H1 (cell line): ENCODE data around the gene PRR33.

Source experiments
- EP300 ChIP-seq, 2 experiments: IDR thresholded peaks; 1 replicate in 1 of 2; 2 replicates in 1 of 2; pipeline ENCODE4 v1.6.1; 2011 to 2012; ENCODE audit warnings: low read depth in 2 of 2, low read length in 2 of 2, mild to moderate bottlenecking in 2 of 2, borderline replicate concordance in 1 of 2, inconsistent platforms in 1 of 2, moderate library complexity in 1 of 2
- EZH2 ChIP-seq: fragments of 200-600 bp; sonication (generic); IDR thresholded peaks from 2 replicates; pipeline ENCODE4 v1.7.1; 2012; ENCODE audit warnings: low read depth, mild to moderate bottlenecking, moderate library complexity, low read length, inconsistent platforms; ENCODE audit not compliant: severe bottlenecking
- GABPA ChIP-seq: IDR thresholded peaks from 2 replicates; pipeline ENCODE4 v1.6.1; 2011; ENCODE audit warnings: mild to moderate bottlenecking, low read length, moderate library complexity, borderline replicate concordance; ENCODE audit not compliant: insufficient read depth
- POLR2A ChIP-seq, 2 experiments: IDR thresholded peaks; 1 replicate in 1 of 2; 2 replicates in 1 of 2; pipeline ENCODE4 v1.6.1; 2011; ENCODE audit warnings: low read depth in 2 of 2, low read length in 2 of 2, mild to moderate bottlenecking in 2 of 2; ENCODE audit errors: control extremely low read depth in 1 of 2
- RAD21 ChIP-seq, 2 experiments: IDR thresholded peaks in 1 of 2; conservative IDR thresholded peaks in 1 of 2; 2 replicates each; pipeline ENCODE4 v1.6.1; 2011; ENCODE audit warnings: low read depth in 2 of 2, low read length in 2 of 2, improper control_type of control experiment in 1 of 2, inconsistent platforms in 1 of 2, mild to moderate bottlenecking in 1 of 2, moderate library complexity in 1 of 2
- TAF1 ChIP-seq: IDR thresholded peaks from 2 replicates; pipeline ENCODE4 v1.6.1; 2011; ENCODE audit warnings: mild to moderate bottlenecking, low read depth, low read length
- TCF12 ChIP-seq: IDR thresholded peaks from 2 replicates; pipeline ENCODE4 v1.6.1; 2011; ENCODE audit warnings: low read depth, mild to moderate bottlenecking, low read length
- YY1 ChIP-seq: IDR thresholded peaks from 2 replicates; pipeline ENCODE4 v1.6.1; 2011; ENCODE audit warnings: low read depth, mild to moderate bottlenecking, low read length
- TF ChIP-seq, protein P1 (sequence below), 3 experiments: IDR thresholded peaks; 1 replicate in 2 of 3; 2 replicates in 1 of 3; pipeline versions ENCODE4 v1.5.1 to v1.6.1; 2011; ENCODE audit warnings: low read length in 3 of 3, mild to moderate bottlenecking in 3 of 3, inconsistent platforms in 2 of 3, low read depth in 1 of 3, moderate library complexity in 1 of 3; ENCODE audit not compliant: insufficient read depth in 1 of 3; ENCODE audit errors: control extremely low read depth in 1 of 3
- TF ChIP-seq, protein P2 (sequence below): IDR thresholded peaks from 2 replicates; pipeline ENCODE4 v1.6.1; 2012; ENCODE audit warnings: inconsistent platforms
- TF ChIP-seq, protein P3 (sequence below): IDR thresholded peaks from 2 replicates; pipeline ENCODE4 v1.6.1; 2011; ENCODE audit warnings: low read depth, mild to moderate bottlenecking, low read length; ENCODE audit not compliant: insufficient read depth
- TF ChIP-seq, protein P4 (sequence below): fragments of 300-600 bp; sonication (generic); IDR thresholded peaks from 2 replicates; pipeline ENCODE4 v1.7.1; 2012; ENCODE audit warnings: low read length, moderate library complexity, mild to moderate bottlenecking, inconsistent platforms; ENCODE audit not compliant: insufficient replicate concordance

- TF ChIP-seq, protein P1, sequence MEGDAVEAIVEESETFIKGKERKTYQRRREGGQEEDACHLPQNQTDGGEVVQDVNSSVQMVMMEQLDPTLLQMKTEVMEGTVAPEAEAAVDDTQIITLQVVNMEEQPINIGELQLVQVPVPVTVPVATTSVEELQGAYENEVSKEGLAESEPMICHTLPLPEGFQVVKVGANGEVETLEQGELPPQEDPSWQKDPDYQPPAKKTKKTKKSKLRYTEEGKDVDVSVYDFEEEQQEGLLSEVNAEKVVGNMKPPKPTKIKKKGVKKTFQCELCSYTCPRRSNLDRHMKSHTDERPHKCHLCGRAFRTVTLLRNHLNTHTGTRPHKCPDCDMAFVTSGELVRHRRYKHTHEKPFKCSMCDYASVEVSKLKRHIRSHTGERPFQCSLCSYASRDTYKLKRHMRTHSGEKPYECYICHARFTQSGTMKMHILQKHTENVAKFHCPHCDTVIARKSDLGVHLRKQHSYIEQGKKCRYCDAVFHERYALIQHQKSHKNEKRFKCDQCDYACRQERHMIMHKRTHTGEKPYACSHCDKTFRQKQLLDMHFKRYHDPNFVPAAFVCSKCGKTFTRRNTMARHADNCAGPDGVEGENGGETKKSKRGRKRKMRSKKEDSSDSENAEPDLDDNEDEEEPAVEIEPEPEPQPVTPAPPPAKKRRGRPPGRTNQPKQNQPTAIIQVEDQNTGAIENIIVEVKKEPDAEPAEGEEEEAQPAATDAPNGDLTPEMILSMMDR (IDR thresholded peaks at IDR 0.05; ENCODE audit: control extremely low read depth in 1 of 3, insufficient read depth in 1 of 3, low read depth in 1 of 3, low read length in 3 of 3) = no peak
- TF ChIP-seq YY1 = no peak
- TF ChIP-seq EP300 (IDR thresholded peaks at IDR 0.05; ENCODE audit: borderline replicate concordance in 1 of 2, low read depth in 2 of 2, low read length in 2 of 2) = no peak
- TF ChIP-seq, protein P2, sequence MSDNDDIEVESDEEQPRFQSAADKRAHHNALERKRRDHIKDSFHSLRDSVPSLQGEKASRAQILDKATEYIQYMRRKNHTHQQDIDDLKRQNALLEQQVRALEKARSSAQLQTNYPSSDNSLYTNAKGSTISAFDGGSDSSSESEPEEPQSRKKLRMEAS = no peak
- TF ChIP-seq, protein P3, sequence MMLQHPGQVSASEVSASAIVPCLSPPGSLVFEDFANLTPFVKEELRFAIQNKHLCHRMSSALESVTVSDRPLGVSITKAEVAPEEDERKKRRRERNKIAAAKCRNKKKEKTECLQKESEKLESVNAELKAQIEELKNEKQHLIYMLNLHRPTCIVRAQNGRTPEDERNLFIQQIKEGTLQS = no peak
- no peak for TF ChIP-seq EZH2
- TF ChIP-seq GABPA = no peak
- no peak for TF ChIP-seq POLR2A (IDR thresholded peaks at IDR 0.05; ENCODE audit: control extremely low read depth in 1 of 2, low read depth in 2 of 2, low read length in 2 of 2)
- no peak for TF ChIP-seq TAF1
- TF ChIP-seq TCF12 = no peak
- TF ChIP-seq, protein P4, sequence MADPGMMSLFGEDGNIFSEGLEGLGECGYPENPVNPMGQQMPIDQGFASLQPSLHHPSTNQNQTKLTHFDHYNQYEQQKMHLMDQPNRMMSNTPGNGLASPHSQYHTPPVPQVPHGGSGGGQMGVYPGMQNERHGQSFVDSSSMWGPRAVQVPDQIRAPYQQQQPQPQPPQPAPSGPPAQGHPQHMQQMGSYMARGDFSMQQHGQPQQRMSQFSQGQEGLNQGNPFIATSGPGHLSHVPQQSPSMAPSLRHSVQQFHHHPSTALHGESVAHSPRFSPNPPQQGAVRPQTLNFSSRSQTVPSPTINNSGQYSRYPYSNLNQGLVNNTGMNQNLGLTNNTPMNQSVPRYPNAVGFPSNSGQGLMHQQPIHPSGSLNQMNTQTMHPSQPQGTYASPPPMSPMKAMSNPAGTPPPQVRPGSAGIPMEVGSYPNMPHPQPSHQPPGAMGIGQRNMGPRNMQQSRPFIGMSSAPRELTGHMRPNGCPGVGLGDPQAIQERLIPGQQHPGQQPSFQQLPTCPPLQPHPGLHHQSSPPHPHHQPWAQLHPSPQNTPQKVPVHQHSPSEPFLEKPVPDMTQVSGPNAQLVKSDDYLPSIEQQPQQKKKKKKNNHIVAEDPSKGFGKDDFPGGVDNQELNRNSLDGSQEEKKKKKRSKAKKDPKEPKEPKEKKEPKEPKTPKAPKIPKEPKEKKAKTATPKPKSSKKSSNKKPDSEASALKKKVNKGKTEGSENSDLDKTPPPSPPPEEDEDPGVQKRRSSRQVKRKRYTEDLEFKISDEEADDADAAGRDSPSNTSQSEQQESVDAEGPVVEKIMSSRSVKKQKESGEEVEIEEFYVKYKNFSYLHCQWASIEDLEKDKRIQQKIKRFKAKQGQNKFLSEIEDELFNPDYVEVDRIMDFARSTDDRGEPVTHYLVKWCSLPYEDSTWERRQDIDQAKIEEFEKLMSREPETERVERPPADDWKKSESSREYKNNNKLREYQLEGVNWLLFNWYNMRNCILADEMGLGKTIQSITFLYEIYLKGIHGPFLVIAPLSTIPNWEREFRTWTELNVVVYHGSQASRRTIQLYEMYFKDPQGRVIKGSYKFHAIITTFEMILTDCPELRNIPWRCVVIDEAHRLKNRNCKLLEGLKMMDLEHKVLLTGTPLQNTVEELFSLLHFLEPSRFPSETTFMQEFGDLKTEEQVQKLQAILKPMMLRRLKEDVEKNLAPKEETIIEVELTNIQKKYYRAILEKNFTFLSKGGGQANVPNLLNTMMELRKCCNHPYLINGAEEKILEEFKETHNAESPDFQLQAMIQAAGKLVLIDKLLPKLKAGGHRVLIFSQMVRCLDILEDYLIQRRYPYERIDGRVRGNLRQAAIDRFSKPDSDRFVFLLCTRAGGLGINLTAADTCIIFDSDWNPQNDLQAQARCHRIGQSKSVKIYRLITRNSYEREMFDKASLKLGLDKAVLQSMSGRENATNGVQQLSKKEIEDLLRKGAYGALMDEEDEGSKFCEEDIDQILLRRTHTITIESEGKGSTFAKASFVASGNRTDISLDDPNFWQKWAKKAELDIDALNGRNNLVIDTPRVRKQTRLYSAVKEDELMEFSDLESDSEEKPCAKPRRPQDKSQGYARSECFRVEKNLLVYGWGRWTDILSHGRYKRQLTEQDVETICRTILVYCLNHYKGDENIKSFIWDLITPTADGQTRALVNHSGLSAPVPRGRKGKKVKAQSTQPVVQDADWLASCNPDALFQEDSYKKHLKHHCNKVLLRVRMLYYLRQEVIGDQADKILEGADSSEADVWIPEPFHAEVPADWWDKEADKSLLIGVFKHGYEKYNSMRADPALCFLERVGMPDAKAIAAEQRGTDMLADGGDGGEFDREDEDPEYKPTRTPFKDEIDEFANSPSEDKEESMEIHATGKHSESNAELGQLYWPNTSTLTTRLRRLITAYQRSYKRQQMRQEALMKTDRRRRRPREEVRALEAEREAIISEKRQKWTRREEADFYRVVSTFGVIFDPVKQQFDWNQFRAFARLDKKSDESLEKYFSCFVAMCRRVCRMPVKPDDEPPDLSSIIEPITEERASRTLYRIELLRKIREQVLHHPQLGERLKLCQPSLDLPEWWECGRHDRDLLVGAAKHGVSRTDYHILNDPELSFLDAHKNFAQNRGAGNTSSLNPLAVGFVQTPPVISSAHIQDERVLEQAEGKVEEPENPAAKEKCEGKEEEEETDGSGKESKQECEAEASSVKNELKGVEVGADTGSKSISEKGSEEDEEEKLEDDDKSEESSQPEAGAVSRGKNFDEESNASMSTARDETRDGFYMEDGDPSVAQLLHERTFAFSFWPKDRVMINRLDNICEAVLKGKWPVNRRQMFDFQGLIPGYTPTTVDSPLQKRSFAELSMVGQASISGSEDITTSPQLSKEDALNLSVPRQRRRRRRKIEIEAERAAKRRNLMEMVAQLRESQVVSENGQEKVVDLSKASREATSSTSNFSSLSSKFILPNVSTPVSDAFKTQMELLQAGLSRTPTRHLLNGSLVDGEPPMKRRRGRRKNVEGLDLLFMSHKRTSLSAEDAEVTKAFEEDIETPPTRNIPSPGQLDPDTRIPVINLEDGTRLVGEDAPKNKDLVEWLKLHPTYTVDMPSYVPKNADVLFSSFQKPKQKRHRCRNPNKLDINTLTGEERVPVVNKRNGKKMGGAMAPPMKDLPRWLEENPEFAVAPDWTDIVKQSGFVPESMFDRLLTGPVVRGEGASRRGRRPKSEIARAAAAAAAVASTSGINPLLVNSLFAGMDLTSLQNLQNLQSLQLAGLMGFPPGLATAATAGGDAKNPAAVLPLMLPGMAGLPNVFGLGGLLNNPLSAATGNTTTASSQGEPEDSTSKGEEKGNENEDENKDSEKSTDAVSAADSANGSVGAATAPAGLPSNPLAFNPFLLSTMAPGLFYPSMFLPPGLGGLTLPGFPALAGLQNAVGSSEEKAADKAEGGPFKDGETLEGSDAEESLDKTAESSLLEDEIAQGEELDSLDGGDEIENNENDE = no peak
- no peak for TF ChIP-seq RAD21 (IDR thresholded peaks at IDR 0.05 in 1 of 2, conservative IDR thresholded peaks at IDR 0.05 in 1 of 2; ENCODE audit: low read depth in 2 of 2, low read length in 2 of 2)
These were observed 35.2 kb downstream of the PRR33 start for GRCh38 chr11:1856306-1857005.
